ENCODE measurements around the gene ITGAL.

Gene ITGAL

GRCh38 chr16:30543067-30543466, 70.5 kb downstream of the ITGAL start:
- TF ChIP-seq GATA1 (IDR thresholded peaks at IDR 0.05; ENCODE audit: low read depth, low read length) (no peak), POLR2A (IDR thresholded peaks at IDR 0.05; ENCODE audit: low read length) (no peak)

GRCh38 chr16:30546115-30546514, 73.6 kb downstream of the ITGAL start:
- no peak for DNase-seq
- TF ChIP-seq POLR2A (IDR thresholded peaks at IDR 0.05; ENCODE audit: low read length) = no peak
- no peak for TF ChIP-seq GATA1 (IDR thresholded peaks at IDR 0.05; ENCODE audit: low read depth, low read length)

More at GRCh38 chr16:30543067-30543466, 70.5 kb downstream of the ITGAL start:
- no peak for DNase-seq

- peak in 1 of 2 experiments; percentile 76 for DNase-seq
- TF ChIP-seq POLR2A (IDR thresholded peaks at IDR 0.05; ENCODE audit: low read length) (no peak), GATA1 (IDR thresholded peaks at IDR 0.05; ENCODE audit: low read depth, low read length) (no peak)
Measured at GRCh38 chr16:30548416-30549253, 76.1 kb downstream of the ITGAL start.

GRCh38 chr16:30551781-30552180, 79.2 kb downstream of the ITGAL start:
- DNase-seq = no peak
- TF ChIP-seq POLR2A (IDR thresholded peaks at IDR 0.05; ENCODE audit: low read length) = no peak
- TF ChIP-seq GATA1 (IDR thresholded peaks at IDR 0.05; ENCODE audit: low read depth, low read length) = no peak

- peak; percentile 19 for TF ChIP-seq POLR2A (IDR thresholded peaks at IDR 0.05; ENCODE audit: low read length)
- TF ChIP-seq GATA1 (IDR thresholded peaks at IDR 0.05; ENCODE audit: low read depth, low read length) = no peak
- no peak for DNase-seq
Measured at GRCh38 chr16:30552956-30553355, 80.4 kb downstream of the ITGAL start.

GRCh38 chr16:30553393-30553899, 80.9 kb downstream of the ITGAL start:
- no peak for DNase-seq
- no peak for TF ChIP-seq GATA1 (IDR thresholded peaks at IDR 0.05; ENCODE audit: low read depth, low read length)

- no peak for TF ChIP-seq POLR2A (IDR thresholded peaks at IDR 0.05; ENCODE audit: low read length)
- no peak for TF ChIP-seq GATA1 (IDR thresholded peaks at IDR 0.05; ENCODE audit: low read depth, low read length)
- no peak for DNase-seq
Measured at GRCh38 chr16:30554557-30555314, 82.2 kb downstream of the ITGAL start.

- no peak for DNase-seq
- TF ChIP-seq POLR2A (IDR thresholded peaks at IDR 0.05; ENCODE audit: low read length) (no peak), GATA1 (IDR thresholded peaks at IDR 0.05; ENCODE audit: low read depth, low read length) (no peak)
Measured at GRCh38 chr16:30555315-30556124, 83.0 kb downstream of the ITGAL start.

GRCh38 chr16:30556125-30556473, 83.6 kb downstream of the ITGAL start:
- TF ChIP-seq GATA1 (IDR thresholded peaks at IDR 0.05; ENCODE audit: low read depth, low read length) = no peak
- no peak for DNase-seq

GRCh38 chr16:30557707-30557956, 85.1 kb downstream of the ITGAL start:
- TF ChIP-seq GATA1 (IDR thresholded peaks at IDR 0.05; ENCODE audit: low read depth, low read length) = no peak
- TF ChIP-seq POLR2A (IDR thresholded peaks at IDR 0.05; ENCODE audit: low read length) = no peak
- no peak for DNase-seq

- peak; percentile 98 to 99 for DNase-seq
- TF ChIP-seq POLR2A (IDR thresholded peaks at IDR 0.05; ENCODE audit: low read length) = peak; percentile 58
- TF ChIP-seq GATA1 (IDR thresholded peaks at IDR 0.05; ENCODE audit: low read depth, low read length) = no peak
Measured at GRCh38 chr16:30557957-30558788, 85.6 kb downstream of the ITGAL start, which contains the start of gene ZNF764. ZNF764 (minus strand) TSS chr16:30558374; CDS start chr16:30558182, 192 bp downstream.

- DNase-seq = no peak
- no peak for TF ChIP-seq POLR2A (IDR thresholded peaks at IDR 0.05; ENCODE audit: low read length)
- TF ChIP-seq GATA1 (IDR thresholded peaks at IDR 0.05; ENCODE audit: low read depth, low read length) = no peak
Measured at GRCh38 chr16:30558789-30559377, 86.3 kb downstream of the ITGAL start.

- TF ChIP-seq GATA1 (IDR thresholded peaks at IDR 0.05; ENCODE audit: low read depth, low read length) = no peak
- TF ChIP-seq POLR2A (IDR thresholded peaks at IDR 0.05; ENCODE audit: low read length) = no peak
- no peak for DNase-seq
Measured at GRCh38 chr16:30559690-30560089, 87.1 kb downstream of the ITGAL start.
